K562 (cell line): ENCODE measurements around the gene TBCEL. TPM values are rescaled to one million over a fixed set of nuclear protein-coding genes. Genes with fewer than 3 reads are reported as not detected.

Source experiments
- ATAC-seq: fragments of 200-7000 bp; cut with Tn5 transposase; 3 replicates; pipeline ENCODE4 v1.9.1; 2020; ENCODE audit warnings: moderate library complexity
- BruUV-seq: library from RNA; stranded (reverse); fragments of 400-500 nt; replicated peaks from 2 replicates; lab custom pipeline; 2021; lab: Mats Ljungman, UMichigan
- CTCF ChIA-PET: fragments of 300-600 bp; formaldehyde crosslinking; extraction: SDS; loops from one replicate; lab custom pipeline; 2021; ENCODE audit warnings: low intra/inter-chr PET ratio; lab: Yijun Ruan, JAX
- POLR2A ChIA-PET: fragments of 300-600, 350-650 bp; sonication (Branson Sonifier 250); formaldehyde crosslinking; extraction: SDS; loops from one replicate; lab custom pipeline; 2021; ENCODE audit warnings: antibody characterized with exemption, inconsistent platforms; lab: Yijun Ruan, JAX
- DNase-seq, 4 experiments: peaks; one replicate each; pipeline versions ENCODE4 v3.0.0 to v3.0.0-alpha.2; 2011 to 2018; ENCODE audit warnings: low spot score in 3 of 4, mixed read lengths in 3 of 4; ENCODE audit errors: extremely low read depth in 1 of 4
- FAIRE-seq: peaks from 2 replicates; lab custom pipeline; 2011; peaks lifted over from hg19 to GRCh38; lab: Jason Lieb, UNC
- H2AFZ ChIP-seq: 2 replicates; pipeline ENCODE4 v1.6.0; 2011; ENCODE audit warnings: low read depth, low read length, control low read depth, inconsistent platforms
- H3K27ac ChIP-seq: fragments of 200-600 bp; 3 replicates; pipeline ENCODE4 v1.8.0; 2011; ENCODE audit warnings: low read depth, mild to moderate bottlenecking, control low read depth, inconsistent platforms, low read length, moderate library complexity, mixed read lengths; ENCODE audit errors: extremely low read depth
- H3K27me3 ChIP-seq, 2 experiments: fragments of 300-600 bp in 1 of 2; 2 replicates in 1 of 2; 3 replicates in 1 of 2; pipeline versions ENCODE4 v1.6.0 to v1.8.0; 2011; ENCODE audit warnings: inconsistent platforms in 2 of 2, low read length in 2 of 2, mild to moderate bottlenecking in 1 of 2, mixed read lengths in 1 of 2, moderate library complexity in 1 of 2; ENCODE audit not compliant: control insufficient read depth in 2 of 2, insufficient read depth in 2 of 2
- H3K36me3 ChIP-seq: fragments of 300-600 bp; 3 replicates; pipeline ENCODE4 v1.8.0; 2011; ENCODE audit warnings: mild to moderate bottlenecking, low read length, inconsistent platforms; ENCODE audit not compliant: control insufficient read depth, insufficient read depth
- H3K4me1 ChIP-seq, 2 experiments: fragments of 200-600 bp in 1 of 2; replicated peaks in 1 of 2; 2 replicates in 1 of 2; 3 replicates in 1 of 2; pipeline versions ENCODE4 v1.5.1 to v1.8.0; 2011; ENCODE audit warnings: inconsistent platforms in 2 of 2, low read length in 2 of 2, mild to moderate bottlenecking in 1 of 2, mixed read lengths in 1 of 2, moderate library complexity in 1 of 2; ENCODE audit not compliant: control insufficient read depth in 2 of 2, insufficient read depth in 2 of 2
- H3K4me2 ChIP-seq: 2 replicates; pipeline ENCODE4 v1.6.1; 2011; ENCODE audit warnings: low read length, control low read depth, inconsistent platforms, mixed read lengths; ENCODE audit not compliant: insufficient read depth
- H3K4me3 ChIP-seq: fragments of 200-600 bp; sonication (generic), shearing (Covaris generic); 2 replicates; pipeline ENCODE4 v1.5.1; 2016; ENCODE audit warnings: control low read depth, inconsistent platforms
- H3K79me2 ChIP-seq: fragments of 200-600 bp; 3 replicates; pipeline ENCODE4 v1.8.0; 2011; ENCODE audit warnings: low read length, inconsistent platforms; ENCODE audit not compliant: control insufficient read depth, insufficient read depth
- H3K9ac ChIP-seq, 2 experiments: 2 replicates each; pipeline versions ENCODE4 v1.6.0 to v1.6.1; 2011; ENCODE audit warnings: low read depth in 2 of 2, low read length in 2 of 2, control low read depth in 1 of 2, inconsistent platforms in 1 of 2, mild to moderate bottlenecking in 1 of 2, mixed read lengths in 1 of 2; ENCODE audit not compliant: insufficient read depth in 1 of 2
- H3K9me1 ChIP-seq: one replicate; pipeline ENCODE4 v1.6.0; 2011; ENCODE audit warnings: inconsistent platforms, mild to moderate bottlenecking, low read length, moderate library complexity; ENCODE audit not compliant: control insufficient read depth, insufficient read depth
- H3K9me3 ChIP-seq: replicated peaks from 2 replicates; pipeline ENCODE4 v1.5.1; 2011; ENCODE audit warnings: low read depth, low read length, inconsistent platforms; ENCODE audit not compliant: control insufficient read depth, insufficient read depth
- H4K20me1 ChIP-seq: replicated peaks from 2 replicates; pipeline ENCODE4 v1.6.1; 2011; ENCODE audit warnings: low read length, inconsistent platforms, mixed read lengths; ENCODE audit not compliant: control insufficient read depth, insufficient read depth
- C11orf30 ChIP-seq: fragments of 450-650 bp; IDR thresholded peaks from 2 replicates; pipeline ENCODE4 v1.6.1; 2016; ENCODE audit warnings: low read depth, mild to moderate bottlenecking
- DDX20 ChIP-seq: fragments of 450-650 bp; IDR thresholded peaks from 2 replicates; pipeline ENCODE4 v1.6.1; 2016; ENCODE audit warnings: missing genetic modification characterization, low read depth, mild to moderate bottlenecking, missing compliant biosample characterization, moderate library complexity
- MAFG ChIP-seq: fragments of 450-650 bp; conservative IDR thresholded peaks from 2 replicates; pipeline ENCODE4 v1.6.1; 2016; ENCODE audit warnings: missing genetic modification characterization, missing compliant biosample characterization
- NFE2 ChIP-seq: IDR thresholded peaks from 2 replicates; pipeline ENCODE4 v1.6.1; 2014; ENCODE audit warnings: antibody characterized with exemption, low read depth
- NR2C1 ChIP-seq, 2 experiments: fragments of 450-650 bp; IDR thresholded peaks; 2 replicates each; pipeline ENCODE4 v1.6.1; 2017; ENCODE audit warnings: mild to moderate bottlenecking in 2 of 2, antibody characterized with exemption in 1 of 2, inconsistent platforms in 1 of 2, missing compliant biosample characterization in 1 of 2, missing genetic modification characterization in 1 of 2
- PBX2 ChIP-seq, 2 experiments: IDR thresholded peaks in 1 of 2; conservative IDR thresholded peaks in 1 of 2; 2 replicates each; pipeline ENCODE4 v1.6.1; 2016; ENCODE audit warnings: low read depth in 2 of 2, mild to moderate bottlenecking in 1 of 2, missing compliant biosample characterization in 1 of 2, missing genetic modification characterization in 1 of 2, moderate library complexity in 1 of 2
- POLR3G ChIP-seq: IDR thresholded peaks from 2 replicates; pipeline ENCODE4 v1.6.1; 2011; ENCODE audit not compliant: insufficient read length, insufficient replicate concordance; ENCODE audit errors: extremely low read depth
- ZNF197 ChIP-seq: fragments of 200-800 bp; sonication (Bioruptor generic); IDR thresholded peaks from 2 replicates; pipeline ENCODE4 v1.6.1; 2016; ENCODE audit warnings: low read depth, missing genetic modification characterization, missing compliant biosample characterization
- ZNF280A ChIP-seq: fragments of 450-650 bp; IDR thresholded peaks from 2 replicates; pipeline ENCODE4 v1.6.1; 2018; ENCODE audit warnings: mild to moderate bottlenecking, low read depth; ENCODE audit not compliant: partially characterized antibody
- ZNF316 ChIP-seq: fragments of 450-650 bp; IDR thresholded peaks from 2 replicates; pipeline ENCODE4 v1.6.1; 2016
- WGBS: fragments of 100-300 bp; shearing (Covaris generic); methylation state at CpG from one replicate; pipeline ENCODE4 v1.1.6; 2016; ENCODE audit warnings: low coverage, mixed read lengths; ENCODE audit not compliant: insufficient coverage; ENCODE audit errors: missing lambda C conversion rate; 5-methylcytosine and 5-hydroxymethylcytosine counted together
- in situ Hi-C: fragments of 300-500 bp; cut with MboI; formaldehyde crosslinking; loops from 4 replicates; pipeline ENCODE4 v1.15.0; 2018; ENCODE audit warnings: inconsistent platforms, mixed read lengths
- intact Hi-C: fragments of 100-400 bp; cut with micrococcal nuclease; formaldehyde crosslinking; loops from 2 replicates; pipeline ENCODE4 v1.14.2; 2022
- polyA plus RNA-seq, 8 experiments: library from polyadenylated mRNA; depleted of rRNA in 4 of 8; stranded (reverse) in 5 of 8; unstranded in 3 of 8; fragments of >200 nt; fragmentation: Nextera tagmentation in 2 of 8; fragmentation: Illumina TruSeq in 1 of 8; extraction: Ambion mirVana in 2 of 8; extraction: Trizol in 1 of 8; gene quantifications; 2 replicates each; pipeline versions ENCODE4 v1.2.1 to v1.2.3, GENCODE V29; 2011 to 2014; ENCODE audit warnings: inconsistent platforms in 1 of 8, missing spikeins in 1 of 8
- total RNA-seq, 7 experiments: library from RNA; depleted of rRNA in 6 of 7; stranded (reverse); fragments of >200 nt in 6 of 7; fragmentation: Illumina TruSeq in 2 of 7; extraction: Trizol in 2 of 7; gene quantifications; 2 replicates each; pipeline versions ENCODE4 v1.2.1 to v1.2.3, GENCODE V29; 2011 to 2021; ENCODE audit warnings: low replicate concordance in 1 of 7
- TF ChIP-seq, protein P1 (sequence below): fragments of 200-800 bp; sonication (Bioruptor generic); IDR thresholded peaks from 2 replicates; pipeline ENCODE4 v1.6.1; 2017; ENCODE audit warnings: missing genetic modification characterization, missing compliant biosample characterization

TBCEL gene
- total and polyA plus RNA-seq, 9 of the 15 experiments (the other 6 are each of a cell fraction or from before 2014, with no cell fraction given) = 0.39 to 2.3 (median 1.4) TPM

DNA sequence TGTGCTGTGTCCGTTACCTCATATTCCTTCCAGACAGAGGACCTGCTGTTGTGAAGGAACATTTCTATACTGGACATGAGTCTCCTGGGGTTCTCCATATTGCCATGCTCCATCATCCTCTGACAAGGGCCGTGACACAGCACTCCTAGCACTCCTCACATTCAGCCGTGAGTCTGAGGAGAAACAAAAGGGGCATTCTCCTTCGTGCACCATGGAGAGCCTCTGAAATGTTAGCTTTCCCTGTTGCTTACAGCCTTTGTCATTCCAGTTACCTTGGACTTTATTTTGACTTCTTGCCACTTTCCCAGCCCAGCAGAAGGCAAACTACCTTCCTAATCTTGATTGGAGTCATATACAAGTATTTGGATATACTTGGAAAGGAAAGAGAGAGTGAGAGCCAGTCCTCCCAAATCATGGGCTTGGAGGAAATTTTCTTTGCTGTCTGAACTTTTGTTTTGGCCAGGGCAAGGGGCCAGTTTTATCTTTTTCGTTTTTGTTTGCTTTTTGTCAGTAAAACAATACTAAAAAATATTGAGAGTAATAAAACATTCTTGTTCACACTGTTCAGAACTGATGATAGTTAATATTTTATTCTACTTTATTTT is 48.0 kb downstream of the TBCEL start:
- no TSS peak for BruUV-seq
- Histone ChIP-seq H3K4me1 (no peaks in the 10 kb centered on the region), H3K9me1 (no peaks in the 10 kb centered on the region), H3K4me2 (no peak overlapping the region), H3K9ac (no peak overlapping the region), H3K27me3 (no peaks in the 10 kb centered on the region), H3K36me3 (no peaks in the 10 kb centered on the region), H2AFZ (no peak overlapping the region), H3K27ac (no peak overlapping the region), H3K9me3 (no peaks in the 10 kb centered on the region), H3K79me2 (no peaks in the 10 kb centered on the region), H4K20me1 (no peaks in the 10 kb centered on the region), H3K4me3 (no peak overlapping the region)
- intact Hi-C loops = no loop called here
- FAIRE-seq (no peak), DNase-seq (peak in 2 of 4 experiments; percentile 5 to 11), ATAC-seq (peak; percentile 42; the same call in 1 of the 3 replicates)
- CTCF ChIA-PET = no interaction called here
- peak; percentile 55 for TF ChIP-seq NFE2
- no peak for TF ChIP-seq ZNF280A
- no peak for TF ChIP-seq POLR3G
- no peak for TF ChIP-seq NR2C1 (IDR thresholded peaks at IDR 0.05)
- TF ChIP-seq NR2C1 (tag; IDR thresholded peaks at IDR 0.05) = no peak
- peak; percentile 67 for TF ChIP-seq MAFG (tag)
- TF ChIP-seq PBX2 (CRISPR knock-in tag; IDR thresholded peaks at IDR 0.05; ENCODE audit: low read depth) = no peak
- TF ChIP-seq PBX2 (tag; conservative IDR thresholded peaks at IDR 0.05; ENCODE audit: low read depth) = peak; percentile 41; the same call in 1 of the 2 replicates
- no peak for TF ChIP-seq DDX20 (tag)
- TF ChIP-seq, protein P1, sequence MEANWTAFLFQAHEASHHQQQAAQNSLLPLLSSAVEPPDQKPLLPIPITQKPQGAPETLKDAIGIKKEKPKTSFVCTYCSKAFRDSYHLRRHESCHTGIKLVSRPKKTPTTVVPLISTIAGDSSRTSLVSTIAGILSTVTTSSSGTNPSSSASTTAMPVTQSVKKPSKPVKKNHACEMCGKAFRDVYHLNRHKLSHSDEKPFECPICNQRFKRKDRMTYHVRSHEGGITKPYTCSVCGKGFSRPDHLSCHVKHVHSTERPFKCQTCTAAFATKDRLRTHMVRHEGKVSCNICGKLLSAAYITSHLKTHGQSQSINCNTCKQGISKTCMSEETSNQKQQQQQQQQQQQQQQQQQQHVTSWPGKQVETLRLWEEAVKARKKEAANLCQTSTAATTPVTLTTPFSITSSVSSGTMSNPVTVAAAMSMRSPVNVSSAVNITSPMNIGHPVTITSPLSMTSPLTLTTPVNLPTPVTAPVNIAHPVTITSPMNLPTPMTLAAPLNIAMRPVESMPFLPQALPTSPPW (CRISPR knock-in tag) = no peak
- peak; percentile 48 for TF ChIP-seq C11orf30
- no peak for TF ChIP-seq ZNF197 (CRISPR knock-in tag)
- TF ChIP-seq ZNF316 = peak; percentile 41; the same call in 1 of the 2 replicates
- POLR2A ChIA-PET = no interaction called here
- in situ Hi-C loops = loop anchor here (10.0 kb wide), 1 partner anchor 943 kb away; no protein-coding TSS in a partner anchor
- WGBS = 10% methylated on average over 5 of the region's 5 CpGs
